Neural cell (in vitro differentiated cells): Measurements from ENCODE around the gene TMEM151A. TPM values are rescaled to one million over a fixed set of nuclear protein-coding genes. Genes with fewer than 3 reads are reported as not detected.

Source experiments
- H2AFZ ChIP-seq: fragments of 200-600, 300-800 bp; sonication (generic), shearing (Covaris generic); 2 replicates; pipeline ENCODE4 v1.6.0; 2014; ENCODE audit warnings: low read depth, mild to moderate bottlenecking, antibody characterized with exemption, low read length, moderate library complexity
- H3F3A ChIP-seq: fragments of 200-600 bp; shearing (Covaris generic); 2 replicates; pipeline ENCODE4 v1.6.1; 2016; ENCODE audit warnings: mild to moderate bottlenecking, moderate library complexity, mixed read lengths, antibody characterized with exemption, low read length; ENCODE audit not compliant: insufficient read depth, poor library complexity, severe bottlenecking
- H3K27ac ChIP-seq: fragments of 200-600, 300-800 bp; sonication (generic), shearing (Covaris generic); 2 replicates; pipeline ENCODE4 v1.5.1; 2014; ENCODE audit warnings: mild to moderate bottlenecking, low read length, moderate library complexity
- H3K27me3 ChIP-seq: fragments of 300-800, 200-600 bp; sonication (generic), shearing (Covaris generic); 2 replicates; pipeline ENCODE4 v1.6.0; 2014; ENCODE audit warnings: mild to moderate bottlenecking, low read depth, low read length, moderate library complexity; ENCODE audit not compliant: insufficient read depth
- H3K36me3 ChIP-seq: fragments of 300-800, 200-600 bp; sonication (generic), shearing (Covaris generic); 2 replicates; pipeline ENCODE4 v1.5.1; 2014; ENCODE audit warnings: mild to moderate bottlenecking, antibody characterized with exemption, low read length, moderate library complexity; ENCODE audit not compliant: insufficient read depth
- H3K4me2 ChIP-seq: fragments of 300-800, 200-600 bp; sonication (generic), shearing (Covaris generic); 2 replicates; pipeline ENCODE4 v1.6.0; 2014; ENCODE audit warnings: mild to moderate bottlenecking, low read length
- H3K4me3 ChIP-seq: fragments of 300-800, 200-600 bp; sonication (generic), shearing (Covaris generic); 2 replicates; pipeline ENCODE4 v1.5.1; 2014; ENCODE audit warnings: mild to moderate bottlenecking, low read length, moderate library complexity
- H3K79me2 ChIP-seq: fragments of 200-600 bp; shearing (Covaris generic); replicated peaks from 2 replicates; pipeline ENCODE4 v1.6.0; 2014; ENCODE audit warnings: mild to moderate bottlenecking, low read length, moderate library complexity; ENCODE audit not compliant: insufficient read depth
- H3K9ac ChIP-seq: fragments of 300-800, 200-600 bp; sonication (generic), shearing (Covaris generic); 2 replicates; pipeline ENCODE4 v1.6.1; 2016; ENCODE audit warnings: mild to moderate bottlenecking, low read length, mixed read lengths
- H3K9me2 ChIP-seq: fragments of 200-600 bp; shearing (Covaris generic); 2 replicates; pipeline ENCODE4 v1.6.1; 2016; ENCODE audit warnings: mild to moderate bottlenecking, low read length, mixed read lengths; ENCODE audit not compliant: insufficient read depth
- H3K9me3 ChIP-seq: fragments of 200-600, 300-800 bp; sonication (generic), shearing (Covaris generic); 2 replicates; pipeline ENCODE4 v1.6.1; 2016; ENCODE audit warnings: mild to moderate bottlenecking, mixed run types, low read length, moderate library complexity, mixed read lengths
- H4K20me1 ChIP-seq: fragments of 200-600 bp; shearing (Covaris generic); 2 replicates; pipeline ENCODE4 v1.6.1; 2016; ENCODE audit warnings: mild to moderate bottlenecking, mixed run types; ENCODE audit not compliant: insufficient read depth
- EP300 ChIP-seq: fragments of 450-650 bp; conservative IDR thresholded peaks from 2 replicates; pipeline ENCODE4 v1.6.1; 2014; ENCODE audit warnings: antibody characterized with exemption, mild to moderate bottlenecking, moderate library complexity; ENCODE audit not compliant: poor library complexity, severe bottlenecking
- EZH2 ChIP-seq: fragments of 200-600, 300-800 bp; shearing (Covaris generic), sonication (generic); IDR thresholded peaks from 2 replicates; pipeline ENCODE4 v1.6.1; 2014; ENCODE audit warnings: antibody characterized with exemption, low read length, borderline replicate concordance, mild to moderate bottlenecking; ENCODE audit not compliant: insufficient read depth, poor library complexity, severe bottlenecking
- MXI1 ChIP-seq: fragments of 450-650 bp; conservative IDR thresholded peaks from 2 replicates; pipeline ENCODE4 v1.6.1; 2014; ENCODE audit warnings: antibody characterized with exemption, mild to moderate bottlenecking; ENCODE audit not compliant: poor library complexity, severe bottlenecking
- POLR2AphosphoS5 ChIP-seq: IDR thresholded peaks from 2 replicates; pipeline ENCODE4 v1.6.1; 2012
- RAD21 ChIP-seq: fragments of 450-650 bp; conservative IDR thresholded peaks from 2 replicates; pipeline ENCODE4 v1.6.1; 2014; ENCODE audit warnings: antibody characterized with exemption, mild to moderate bottlenecking, moderate library complexity
- REST ChIP-seq: IDR thresholded peaks from 2 replicates; pipeline ENCODE4 v1.6.1; 2012; ENCODE audit warnings: borderline replicate concordance
- SMC3 ChIP-seq: fragments of 450-650 bp; conservative IDR thresholded peaks from 2 replicates; pipeline ENCODE4 v1.6.1; 2014; ENCODE audit warnings: antibody characterized with exemption, mild to moderate bottlenecking, moderate library complexity; ENCODE audit not compliant: poor library complexity
- TAF1 ChIP-seq: IDR thresholded peaks from 2 replicates; pipeline ENCODE4 v1.6.1; 2012; ENCODE audit warnings: low read depth
- polyA plus RNA-seq: library from polyadenylated mRNA; depleted of rRNA; stranded (reverse); fragments of >200 nt; gene quantifications from 2 replicates; pipeline ENCODE4 v1.2.3, GENCODE V29; 2014
- TF ChIP-seq, protein P1 (sequence below): fragments of 450-650 bp; IDR thresholded peaks from 2 replicates; pipeline ENCODE4 v1.5.1; 2014; ENCODE audit warnings: antibody characterized with exemption, mild to moderate bottlenecking, moderate library complexity; ENCODE audit not compliant: poor library complexity, severe bottlenecking

Gene TMEM151A
- polyA plus RNA-seq, 1 donor from 2014 or later, result 5.3 TPM

GRCh38 chr11:66274219-66274618 lies 17.5 kb upstream of the TMEM151A start:
- Histone ChIP-seq H3K27ac (no peak overlapping the region), H3K9me3 (no peaks in the 10 kb centered on the region), H3K27me3 (no peaks in the 10 kb centered on the region), H4K20me1 (no peaks in the 10 kb centered on the region), H3K9me2 (no peaks in the 10 kb centered on the region), H3K36me3 (no peaks in the 10 kb centered on the region), H3K4me2 (no peak overlapping the region), H2AFZ (no peak overlapping the region), H3K79me2 (peaks cover 30% of the 10 kb centered on the region), H3K9ac (no peak overlapping the region), H3K4me3 (no peak overlapping the region), H3F3A (peaks cover 4% of the 10 kb centered on the region)
- TF ChIP-seq EZH2 (no peak), MXI1 (no peak), RAD21 (no peak), TAF1 (no peak), REST (no peak), POLR2AphosphoS5 (no peak), EP300 (no peak), SMC3 (no peak)
- TF ChIP-seq, protein P1, sequence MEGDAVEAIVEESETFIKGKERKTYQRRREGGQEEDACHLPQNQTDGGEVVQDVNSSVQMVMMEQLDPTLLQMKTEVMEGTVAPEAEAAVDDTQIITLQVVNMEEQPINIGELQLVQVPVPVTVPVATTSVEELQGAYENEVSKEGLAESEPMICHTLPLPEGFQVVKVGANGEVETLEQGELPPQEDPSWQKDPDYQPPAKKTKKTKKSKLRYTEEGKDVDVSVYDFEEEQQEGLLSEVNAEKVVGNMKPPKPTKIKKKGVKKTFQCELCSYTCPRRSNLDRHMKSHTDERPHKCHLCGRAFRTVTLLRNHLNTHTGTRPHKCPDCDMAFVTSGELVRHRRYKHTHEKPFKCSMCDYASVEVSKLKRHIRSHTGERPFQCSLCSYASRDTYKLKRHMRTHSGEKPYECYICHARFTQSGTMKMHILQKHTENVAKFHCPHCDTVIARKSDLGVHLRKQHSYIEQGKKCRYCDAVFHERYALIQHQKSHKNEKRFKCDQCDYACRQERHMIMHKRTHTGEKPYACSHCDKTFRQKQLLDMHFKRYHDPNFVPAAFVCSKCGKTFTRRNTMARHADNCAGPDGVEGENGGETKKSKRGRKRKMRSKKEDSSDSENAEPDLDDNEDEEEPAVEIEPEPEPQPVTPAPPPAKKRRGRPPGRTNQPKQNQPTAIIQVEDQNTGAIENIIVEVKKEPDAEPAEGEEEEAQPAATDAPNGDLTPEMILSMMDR, result no peak

DNA sequence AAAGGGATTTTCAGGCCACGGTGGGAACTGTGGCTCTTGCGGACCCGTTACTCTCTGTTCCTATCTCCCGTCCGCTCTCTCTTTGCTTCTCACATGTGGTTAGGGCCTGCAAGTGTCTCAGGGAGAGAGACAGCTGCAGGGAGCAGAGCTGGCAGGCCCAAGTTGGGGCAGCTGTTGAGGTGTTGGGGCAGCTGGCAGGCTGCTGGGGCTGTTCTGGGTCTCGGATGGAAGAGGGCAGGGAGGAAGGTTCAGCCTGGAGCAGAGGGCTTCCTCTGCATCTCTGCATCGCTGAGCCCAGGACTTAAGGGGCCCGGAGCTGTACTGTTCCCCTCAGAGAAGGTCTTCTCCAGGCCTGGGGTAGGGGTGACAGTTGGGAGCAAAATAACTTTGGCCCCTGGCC lies 16.3 kb upstream of the TMEM151A start:
- H4K20me1 ChIP-seq, result no peaks in the 10 kb centered on the region
- H3K36me3 ChIP-seq, result no peaks in the 10 kb centered on the region
- H3K9ac ChIP-seq, result no peak overlapping the region
- no peaks in the 10 kb centered on the region for H3K9me2 ChIP-seq
- no peak overlapping the region for H3K4me3 ChIP-seq
- H3K27ac ChIP-seq, result no peak overlapping the region
- H3K4me2 ChIP-seq, result no peak overlapping the region
- H3K9me3 ChIP-seq, result no peaks in the 10 kb centered on the region
- H3F3A ChIP-seq, result peaks cover 4% of the 10 kb centered on the region
- H3K79me2 ChIP-seq, result peaks cover 31% of the 10 kb centered on the region
- TF ChIP-seq EZH2, result no peak
- no peak for TF ChIP-seq TAF1
- no peak for TF ChIP-seq SMC3
- TF ChIP-seq, protein P1, result no peak
- TF ChIP-seq POLR2AphosphoS5, result no peak
- no peak for TF ChIP-seq REST
- no peak for TF ChIP-seq EP300
- TF ChIP-seq RAD21, result no peak
- no peak for TF ChIP-seq MXI1
- no peak overlapping the region for H2AFZ ChIP-seq
- H3K27me3 ChIP-seq, result no peaks in the 10 kb centered on the region
